ENCODE data around the gene HCRTR1.

The HCRTR1 gene

DNA sequence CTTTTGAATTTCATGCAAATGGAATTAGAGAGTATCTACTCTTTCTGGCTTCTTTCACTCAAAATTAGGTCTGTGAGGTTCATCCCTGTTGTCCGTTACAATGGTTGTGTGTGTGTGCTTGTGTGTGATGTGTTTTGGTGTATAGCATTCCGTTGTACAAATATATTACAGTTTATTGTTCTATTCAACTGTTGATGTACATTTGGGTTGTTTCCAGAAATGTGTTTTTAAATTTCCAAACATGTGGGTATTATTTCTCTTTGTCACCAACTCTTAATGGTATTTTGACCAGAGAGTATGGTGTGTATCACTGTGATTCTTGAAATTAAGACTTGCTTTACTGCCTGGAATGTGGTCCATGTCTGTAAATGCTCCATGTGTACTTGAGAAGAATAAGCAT, 16.8 kb upstream of the HCRTR1 start:
- DNase-seq: no peak

DNA sequence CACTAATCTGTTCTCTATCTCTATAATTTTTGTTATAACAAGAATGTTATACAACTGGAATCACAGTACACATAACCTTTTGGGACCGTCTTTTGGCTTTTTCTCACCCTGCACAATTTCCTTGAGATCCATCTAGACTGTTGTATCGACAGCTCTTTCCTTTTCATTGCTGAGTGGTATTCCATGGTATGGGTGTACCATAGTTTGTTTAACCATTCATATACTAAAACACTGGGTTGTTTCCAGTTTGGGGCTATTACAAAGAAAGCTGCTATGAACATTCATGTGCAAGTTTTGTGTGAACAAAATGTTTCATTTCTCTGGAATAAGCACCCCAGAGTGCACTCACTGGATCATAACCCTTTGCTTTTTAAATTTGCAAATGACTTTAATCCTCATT, 15.4 kb upstream of the HCRTR1 start:
- no peak for DNase-seq

DNA sequence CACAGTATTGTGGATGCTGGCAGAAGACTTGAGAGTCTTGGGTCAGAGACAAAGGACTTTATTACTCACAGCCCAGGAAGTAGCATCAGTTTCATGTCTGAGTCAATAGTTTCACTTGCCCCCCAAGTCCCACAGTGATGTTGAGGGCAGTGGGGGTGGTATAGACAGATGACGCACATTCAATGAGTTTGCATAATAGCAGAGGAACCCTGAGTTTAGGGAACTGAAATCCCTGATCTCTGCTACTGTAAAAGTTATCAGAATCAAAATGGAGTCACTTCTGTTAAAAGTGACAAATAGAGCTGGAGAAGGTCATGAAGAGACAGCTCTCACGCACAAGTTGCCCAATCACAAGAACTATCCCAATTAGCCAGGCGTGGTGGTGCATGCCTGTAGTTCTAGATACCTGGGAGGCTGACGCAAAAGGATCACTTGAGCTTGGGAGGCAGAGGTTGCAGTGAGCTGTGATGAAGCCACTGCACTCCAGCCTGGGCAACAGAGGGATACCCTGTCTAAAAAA, 11.5 kb upstream of the HCRTR1 start:
- peak; percentile 99 for DNase-seq

DNA sequence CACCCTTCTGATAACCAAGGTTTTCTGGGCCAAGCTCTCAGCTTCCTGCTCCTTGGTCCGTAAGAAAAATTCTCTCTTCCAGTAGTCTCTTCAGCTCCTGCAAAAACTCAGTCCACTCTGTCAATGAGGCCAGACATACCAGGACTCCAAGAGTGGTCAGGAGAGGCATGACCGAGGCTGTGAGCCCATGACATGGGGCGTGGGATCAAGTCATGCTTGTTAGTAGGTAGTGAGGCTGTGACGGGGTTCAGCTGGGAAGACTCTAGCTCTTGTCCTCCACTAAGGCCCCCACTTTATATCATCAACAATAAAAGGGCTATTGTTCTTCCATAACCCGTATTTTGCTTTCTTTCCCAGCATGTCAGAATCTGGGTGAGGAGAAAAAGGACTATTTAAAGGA, 10.1 kb upstream of the HCRTR1 start:
- DNase-seq: no peak

DNA sequence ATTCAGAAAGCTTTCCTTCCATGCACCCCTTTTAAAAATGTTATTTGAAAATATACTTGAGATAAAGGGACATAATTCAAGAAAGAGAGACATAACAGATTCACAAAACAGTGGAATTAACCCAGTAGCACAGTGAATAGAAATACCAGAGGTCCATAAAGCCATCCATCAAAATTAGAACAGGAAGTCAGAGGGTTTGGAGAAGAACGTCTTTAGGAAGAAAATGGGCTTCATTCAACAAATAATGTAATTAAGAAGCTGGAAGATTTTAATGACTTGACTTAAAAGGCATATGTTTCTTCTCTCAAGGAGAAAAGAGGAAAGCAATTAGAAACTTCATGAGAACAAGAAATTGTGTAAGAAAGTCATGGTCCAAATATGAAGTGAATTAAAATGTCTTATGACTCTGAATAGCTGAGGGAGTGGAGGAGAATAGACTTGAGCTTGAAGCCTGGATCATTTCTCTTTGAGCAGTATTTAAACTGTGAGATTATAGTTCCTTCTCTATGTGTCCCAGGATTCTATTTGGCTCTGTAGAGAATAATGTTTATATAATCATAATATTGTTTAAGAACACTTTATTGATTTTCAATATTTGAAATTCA, 7.9 kb upstream of the HCRTR1 start:
- DNase-seq: peak; percentile 57

DNA sequence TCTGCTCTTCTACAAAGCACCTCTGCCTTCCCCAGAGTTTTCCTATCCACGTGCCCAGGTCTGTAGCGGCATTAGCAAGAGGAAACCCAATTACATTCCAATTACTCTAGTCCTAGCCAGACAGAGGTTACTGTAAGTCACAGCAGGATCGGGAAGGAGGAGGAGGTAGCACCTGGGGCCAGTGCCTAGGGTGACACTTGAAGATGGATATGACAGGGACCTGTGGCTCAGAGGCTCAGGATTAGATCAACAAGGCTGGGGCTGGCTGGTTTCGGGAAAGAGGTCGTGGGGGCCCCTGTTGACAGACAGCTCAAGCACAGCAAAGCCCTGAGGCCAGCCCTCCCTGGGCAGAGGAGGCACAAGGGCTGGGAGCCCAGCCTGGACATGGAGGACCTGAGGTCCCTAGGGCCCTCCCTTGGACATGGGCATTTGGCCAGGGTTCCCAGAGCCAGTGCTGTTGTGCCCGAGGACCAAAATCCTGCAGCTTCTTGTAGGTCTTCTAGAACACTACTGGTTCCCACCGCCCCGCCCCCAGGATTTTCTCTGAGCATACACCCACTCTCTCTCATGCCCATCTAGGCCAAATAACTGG, 3.0 kb upstream of the HCRTR1 start:
- no peak for DNase-seq

DNA sequence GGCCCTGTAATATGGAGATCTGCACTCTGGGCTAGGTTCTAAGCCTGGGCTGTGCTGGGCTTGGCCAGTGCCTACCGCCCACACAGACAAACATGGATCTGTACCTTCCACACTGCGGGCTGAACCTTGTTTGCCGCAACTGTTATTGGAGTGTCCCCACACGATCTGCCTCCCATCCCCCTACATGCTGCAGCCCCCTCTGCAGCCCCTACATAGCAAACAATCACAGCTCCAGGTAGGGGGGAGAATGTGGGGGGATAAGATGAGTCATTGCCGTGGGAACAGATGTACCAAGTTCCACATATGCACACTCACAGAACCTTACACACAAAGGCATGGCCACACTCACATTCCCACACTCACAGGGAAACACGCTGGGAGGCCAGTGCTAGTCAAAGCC, 2.1 kb upstream of the HCRTR1 start:
- no peak for DNase-seq

DNA sequence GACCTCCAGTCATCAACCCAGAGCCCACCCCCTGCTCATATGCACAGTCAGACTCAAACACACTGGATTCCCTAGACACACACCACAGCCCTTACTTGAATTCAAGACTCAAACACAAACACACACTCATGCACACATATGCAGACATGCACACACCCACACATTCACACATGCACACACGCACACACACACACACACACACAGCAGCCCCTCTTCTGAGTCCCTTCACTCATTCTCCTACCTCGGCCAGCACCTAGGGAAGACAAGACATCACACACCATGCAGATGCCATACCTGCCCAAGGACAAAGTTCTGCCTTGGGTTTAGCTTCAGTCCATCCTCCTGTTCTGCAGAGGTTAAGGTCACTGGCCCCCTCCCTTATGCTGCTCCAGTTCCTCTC, 1.6 kb upstream of the HCRTR1 start:
- no peak for DNase-seq

DNA sequence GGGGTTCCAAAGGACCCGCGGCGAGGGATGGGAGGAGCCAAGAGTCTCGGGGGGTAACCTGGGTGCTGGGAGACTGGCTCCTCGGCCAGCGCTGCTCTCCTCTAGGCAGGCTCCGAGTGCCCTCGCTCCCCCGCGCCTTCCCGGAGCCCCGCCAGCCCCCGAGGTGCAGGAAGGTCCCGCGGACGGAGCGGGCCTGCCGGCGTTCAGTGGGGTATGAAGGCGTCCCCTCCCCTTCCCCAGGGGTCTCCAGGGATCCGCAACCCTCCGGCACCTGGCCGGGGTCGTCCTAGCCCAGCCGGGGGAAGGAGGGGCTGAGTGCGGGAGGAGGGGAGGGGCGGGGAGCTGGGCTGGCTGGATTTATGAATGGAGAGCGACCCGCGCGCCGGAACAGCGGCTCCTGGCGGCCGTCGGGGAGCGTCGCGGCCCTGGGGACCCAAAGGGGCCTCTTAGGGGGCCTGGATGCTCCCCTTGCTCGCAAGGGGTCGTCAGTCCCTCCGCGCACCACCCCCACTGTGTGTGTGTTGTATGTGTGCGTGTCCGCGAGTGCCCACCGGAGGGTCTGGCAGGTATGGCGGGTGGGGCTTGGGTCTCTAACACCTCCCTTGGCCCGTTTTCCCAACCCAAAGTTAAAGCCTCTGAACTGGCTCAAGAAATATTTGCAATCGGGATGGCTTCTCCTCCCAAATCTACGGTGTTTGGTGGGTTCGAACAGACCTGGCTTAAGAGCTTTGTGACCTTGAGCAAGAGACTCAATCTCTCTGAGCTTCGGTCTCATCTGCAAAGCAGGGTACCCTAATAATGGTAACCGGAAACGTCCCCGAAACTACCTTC, 642 bp downstream of the HCRTR1 start:
- peak; percentile 30 for DNase-seq

DNA sequence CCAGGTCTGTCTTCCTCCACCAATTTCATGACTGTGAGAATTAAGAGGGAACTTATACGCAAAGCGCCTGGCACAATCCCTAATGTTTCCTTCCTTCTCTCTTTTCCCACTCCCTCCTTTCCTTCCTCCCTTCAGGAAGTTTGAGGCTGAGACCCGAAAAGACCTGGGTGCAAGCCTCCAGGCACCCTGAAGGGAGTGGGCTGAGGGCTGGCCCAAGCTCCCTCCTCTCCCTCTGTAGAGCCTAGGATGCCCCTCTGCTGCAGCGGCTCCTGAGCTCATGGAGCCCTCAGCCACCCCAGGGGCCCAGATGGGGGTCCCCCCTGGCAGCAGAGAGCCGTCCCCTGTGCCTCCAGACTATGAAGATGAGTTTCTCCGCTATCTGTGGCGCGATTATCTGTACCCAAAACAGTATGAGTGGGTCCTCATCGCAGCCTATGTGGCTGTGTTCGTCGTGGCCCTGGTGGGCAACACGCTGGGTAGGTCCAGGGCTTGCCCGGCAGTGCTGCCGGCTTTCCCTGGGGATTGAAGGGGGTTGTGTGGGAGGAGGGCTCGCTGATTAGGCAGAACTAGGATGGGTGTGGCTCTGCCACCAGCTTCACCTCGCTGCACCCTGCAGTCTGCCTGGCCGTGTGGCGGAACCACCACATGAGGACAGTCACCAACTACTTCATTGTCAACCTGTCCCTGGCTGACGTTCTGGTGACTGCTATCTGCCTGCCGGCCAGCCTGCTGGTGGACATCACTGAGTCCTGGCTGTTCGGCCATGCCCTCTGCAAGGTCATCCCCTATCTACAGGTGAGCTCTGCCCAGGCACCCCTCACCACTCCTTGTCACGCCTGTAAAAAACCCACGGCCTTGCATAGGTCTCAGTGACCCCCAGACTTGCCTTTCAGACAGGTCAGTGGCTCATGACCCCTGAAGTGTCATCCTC, 1.7 kb downstream of the HCRTR1 start:
- DNase-seq: no peak

DNA sequence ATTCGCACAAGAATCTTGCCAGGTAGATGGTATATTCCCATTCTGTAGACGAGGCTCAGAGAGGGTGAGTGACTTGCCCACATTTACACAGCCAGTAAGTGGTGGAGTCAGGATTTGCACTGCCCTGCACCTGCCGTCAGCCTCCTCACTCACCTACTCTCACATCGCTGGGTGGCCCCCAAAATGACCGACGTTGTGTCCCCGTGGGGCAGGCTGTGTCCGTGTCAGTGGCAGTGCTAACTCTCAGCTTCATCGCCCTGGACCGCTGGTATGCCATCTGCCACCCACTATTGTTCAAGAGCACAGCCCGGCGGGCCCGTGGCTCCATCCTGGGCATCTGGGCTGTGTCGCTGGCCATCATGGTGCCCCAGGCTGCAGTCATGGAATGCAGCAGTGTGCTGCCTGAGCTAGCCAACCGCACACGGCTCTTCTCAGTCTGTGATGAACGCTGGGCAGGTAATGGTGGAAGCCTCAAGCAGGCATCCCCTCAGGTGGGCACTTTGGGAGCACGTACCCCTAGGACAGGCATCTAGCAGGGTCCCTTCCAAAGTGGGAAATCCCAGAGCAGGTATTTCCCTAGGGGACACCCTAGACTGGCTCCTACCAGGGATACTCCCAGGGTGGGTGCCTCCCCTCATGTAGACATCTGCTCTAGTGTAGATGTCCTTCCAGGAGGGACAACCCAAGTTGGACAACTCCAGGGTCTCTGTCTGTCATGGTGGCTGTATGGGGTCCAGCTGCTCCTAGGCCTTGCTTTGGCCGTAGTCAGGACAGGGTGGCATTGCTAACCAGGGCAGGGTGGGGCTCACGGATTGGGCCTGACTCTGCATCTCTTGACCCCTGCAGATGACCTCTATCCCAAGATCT, 3.4 kb downstream of the HCRTR1 start:
- DNase-seq: no peak

DNA sequence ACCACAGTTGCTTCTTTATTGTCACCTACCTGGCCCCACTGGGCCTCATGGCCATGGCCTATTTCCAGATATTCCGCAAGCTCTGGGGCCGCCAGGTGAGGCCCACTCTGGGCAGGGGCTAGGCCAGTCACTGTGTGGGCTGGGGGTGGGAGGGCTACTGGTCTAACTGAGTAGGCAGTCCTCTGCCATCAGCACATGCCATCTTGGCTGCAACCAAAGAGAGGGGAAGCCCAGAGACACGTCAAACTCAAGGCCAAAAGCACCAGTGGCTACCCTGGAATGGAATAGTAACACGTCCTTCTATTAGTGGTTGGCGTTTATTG, 4.0 kb downstream of the HCRTR1 start:
- DNase-seq: no peak

DNA sequence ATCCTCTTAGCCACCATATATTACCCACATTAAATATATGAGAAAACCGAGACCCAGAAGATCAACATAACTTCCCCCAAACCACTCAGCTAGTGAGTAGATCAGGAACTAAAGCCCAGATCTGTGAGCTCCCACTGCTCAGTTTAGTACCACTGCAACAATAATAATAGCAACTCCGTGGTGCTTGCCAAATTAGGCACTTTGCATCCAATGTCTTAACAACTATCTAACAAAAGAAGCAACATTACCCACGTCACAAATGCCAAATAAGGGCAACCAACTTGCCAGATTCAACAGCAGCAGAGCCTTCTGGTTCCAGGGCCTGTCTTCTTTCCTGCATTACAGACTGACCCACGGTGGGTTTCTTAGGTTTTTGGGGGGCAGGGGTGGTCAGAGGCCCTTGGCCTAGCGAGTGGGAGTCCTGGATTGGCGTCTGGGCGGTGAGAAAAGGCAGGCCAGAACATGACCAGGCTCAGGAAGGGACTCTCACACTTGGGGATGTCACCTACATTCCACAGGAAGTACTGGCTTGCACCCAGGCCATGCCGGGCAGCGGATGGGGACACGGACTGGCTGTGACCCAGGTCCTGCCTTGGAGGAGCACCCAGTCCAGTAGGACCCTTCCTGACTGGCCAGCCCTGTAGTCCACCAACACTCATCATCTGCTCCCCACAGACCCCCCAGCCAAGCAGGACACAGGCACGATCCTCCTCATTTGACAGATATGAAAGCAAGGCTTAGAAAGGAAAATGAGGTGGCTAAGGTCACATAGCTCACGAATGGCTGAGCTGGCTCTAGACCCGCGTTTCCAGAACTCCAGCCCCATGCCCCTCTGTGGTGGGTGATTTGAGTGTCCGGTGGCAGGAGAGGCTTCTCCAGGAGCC, 4.6 kb downstream of the HCRTR1 start:
- no peak for DNase-seq

DNA sequence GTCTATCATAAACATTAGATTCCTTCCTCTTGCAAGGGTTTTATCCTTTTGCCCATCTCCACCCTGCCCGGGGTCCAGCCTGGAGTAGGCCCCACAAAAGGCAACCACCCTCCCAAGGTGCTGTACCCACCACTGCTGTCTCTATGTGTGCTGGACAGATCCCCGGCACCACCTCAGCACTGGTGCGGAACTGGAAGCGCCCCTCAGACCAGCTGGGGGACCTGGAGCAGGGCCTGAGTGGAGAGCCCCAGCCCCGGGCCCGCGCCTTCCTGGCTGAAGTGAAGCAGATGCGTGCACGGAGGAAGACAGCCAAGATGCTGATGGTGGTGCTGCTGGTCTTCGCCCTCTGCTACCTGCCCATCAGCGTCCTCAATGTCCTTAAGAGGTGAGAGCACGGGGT, 5.9 kb downstream of the HCRTR1 start:
- no peak for DNase-seq

DNA sequence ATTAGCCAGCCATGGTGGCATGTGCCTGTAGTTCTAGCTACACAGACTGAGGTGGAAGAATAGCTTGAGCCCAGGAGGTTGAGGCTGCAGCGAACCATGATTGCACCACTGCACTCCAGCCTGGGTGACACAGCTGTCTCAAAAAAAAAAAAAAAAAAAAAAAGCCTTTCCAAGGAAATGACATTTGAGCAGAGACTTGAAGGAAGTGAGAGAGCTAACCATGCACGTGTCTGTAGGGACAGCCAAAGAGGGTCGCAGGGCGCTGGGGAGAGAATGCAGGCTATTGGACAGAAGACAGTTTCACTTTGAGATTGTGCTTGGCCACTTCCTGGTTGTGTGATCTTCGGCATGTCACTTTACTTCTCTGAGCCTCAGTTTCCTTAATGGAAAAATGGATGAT, 6.8 kb downstream of the HCRTR1 start:
- peak; percentile 73 for DNase-seq

DNA sequence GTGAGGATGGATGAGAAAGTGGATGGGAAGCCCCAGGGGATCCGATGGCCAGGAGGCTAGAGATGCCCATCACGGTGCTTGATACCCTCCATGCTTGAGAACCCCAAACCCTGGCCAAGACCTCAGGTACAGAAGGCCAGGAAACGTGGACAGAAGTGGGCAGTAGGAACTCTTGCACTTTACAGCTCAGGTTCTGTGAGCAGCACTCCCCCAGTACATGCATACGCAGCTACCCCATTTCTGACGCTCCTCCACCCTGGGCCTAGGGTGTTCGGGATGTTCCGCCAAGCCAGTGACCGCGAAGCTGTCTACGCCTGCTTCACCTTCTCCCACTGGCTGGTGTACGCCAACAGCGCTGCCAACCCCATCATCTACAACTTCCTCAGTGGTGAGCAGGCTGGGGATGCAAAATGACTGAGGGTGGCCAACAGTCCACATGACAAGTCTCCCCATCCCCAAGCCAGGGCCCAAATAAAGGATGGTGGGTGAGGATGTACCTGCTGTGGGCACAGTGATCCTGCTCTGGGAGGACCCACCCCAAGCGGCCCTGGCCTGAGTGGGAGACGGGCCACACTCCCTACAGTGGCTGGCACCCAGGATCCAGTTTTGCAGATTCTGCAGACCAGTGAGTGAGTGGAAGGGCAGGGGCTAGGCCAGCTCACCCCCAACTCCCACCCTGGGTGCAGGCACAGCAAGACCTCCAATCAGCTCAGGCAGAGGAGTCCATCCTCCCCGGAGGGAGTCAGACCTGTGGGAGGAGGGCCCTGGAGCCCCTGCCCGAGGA, 7.4 kb downstream of the HCRTR1 start:
- DNase-seq: no peak

DNA sequence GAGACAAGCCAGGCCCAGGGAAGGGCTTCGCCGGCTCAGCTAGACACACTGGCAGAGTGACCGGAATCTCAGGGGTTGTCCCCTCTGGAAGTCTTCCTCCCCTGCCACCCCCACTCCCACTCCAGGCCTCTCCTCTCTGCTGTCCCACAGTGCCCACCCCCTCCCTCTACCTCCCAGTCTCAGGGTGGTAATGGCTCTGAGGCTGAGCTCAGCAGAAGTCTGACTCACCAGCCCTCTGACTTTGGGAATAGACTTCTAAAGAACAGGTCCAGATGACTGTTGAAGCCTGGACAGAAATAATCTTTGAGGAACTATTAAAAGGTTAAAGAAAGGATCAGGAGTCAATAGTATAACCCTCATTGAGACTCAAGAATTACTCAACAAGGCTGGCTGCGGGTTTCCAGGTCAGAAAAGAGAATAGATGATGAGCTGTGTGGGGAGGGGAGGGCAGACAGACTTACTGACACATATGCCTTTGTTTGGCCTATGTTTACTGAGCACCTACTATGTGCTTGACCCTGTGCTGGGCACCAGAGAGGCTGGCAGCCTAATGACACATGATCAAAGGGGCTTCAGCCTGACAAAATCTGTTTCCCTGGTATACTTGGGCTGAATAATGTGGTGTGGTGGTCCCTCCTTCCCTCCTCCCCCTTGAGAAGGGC, 8.2 kb downstream of the HCRTR1 start:
- peak; percentile 60 for DNase-seq

DNA sequence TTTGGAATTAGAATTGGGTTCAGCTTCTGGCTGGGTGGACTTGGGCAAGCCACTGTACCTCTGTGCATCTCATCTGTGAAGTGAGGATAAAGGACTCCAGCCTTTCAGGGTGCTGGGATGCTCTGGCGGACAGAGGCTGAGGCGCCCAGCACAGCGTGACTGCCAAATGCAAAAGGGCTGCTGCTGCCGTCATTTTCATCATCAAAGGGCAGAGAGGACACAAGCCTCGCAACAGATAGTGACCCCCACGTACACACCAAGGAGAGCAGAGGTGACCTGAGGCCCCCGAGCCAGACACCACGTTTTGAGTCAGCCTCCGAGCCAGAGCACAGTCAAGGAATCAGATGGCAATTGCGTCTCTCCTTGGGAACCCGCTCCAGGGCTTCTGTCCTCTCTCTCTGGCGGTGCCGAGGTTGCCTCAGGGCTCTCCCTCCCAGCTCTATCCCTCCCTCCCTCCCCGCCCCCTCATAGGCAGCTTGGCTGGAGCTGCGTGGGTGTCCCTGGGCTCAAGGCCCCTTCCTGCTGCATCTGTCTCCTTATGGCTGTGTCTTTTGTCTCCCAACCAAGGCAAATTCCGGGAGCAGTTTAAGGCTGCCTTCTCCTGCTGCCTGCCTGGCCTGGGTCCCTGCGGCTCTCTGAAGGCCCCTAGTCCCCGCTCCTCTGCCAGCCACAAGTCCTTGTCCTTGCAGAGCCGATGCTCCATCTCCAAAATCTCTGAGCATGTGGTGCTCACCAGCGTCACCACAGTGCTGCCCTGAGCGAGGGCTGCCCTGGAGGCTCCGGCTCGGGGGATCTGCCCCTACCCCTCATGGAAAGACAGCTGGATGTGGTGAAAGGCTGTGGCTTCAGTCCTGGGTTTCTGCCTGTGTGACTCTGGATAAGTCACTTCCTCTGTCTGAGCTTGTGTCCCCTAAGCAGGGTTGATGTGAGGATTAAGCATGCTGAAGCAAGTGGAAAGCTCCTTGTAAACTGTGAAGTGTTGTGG, 9.0 kb downstream of the HCRTR1 start:
- peak; percentile 30 for DNase-seq
